Liver (tissue), 3 donors: Measurements from ENCODE around the gene JAKMIP2.

Source experiments
- ATF3 ChIP-seq: IDR thresholded peaks from 2 replicates; pipeline ENCODE4 v1.6.1; 2016; ENCODE audit warnings: antibody characterized with exemption
- CTCF ChIP-seq: fragments of 150-350 bp; IDR thresholded peaks from 2 replicates; pipeline ENCODE4 v1.5.1; 2017; ENCODE audit warnings: improper control_type of control experiment, low read depth, low read length; ENCODE audit not compliant: missing input control
- GABPA ChIP-seq, 2 donors: IDR thresholded peaks in 1 of 2; conservative IDR thresholded peaks in 1 of 2; 2 replicates each; pipeline ENCODE4 v1.6.1; 2016; ENCODE audit warnings: antibody characterized with exemption in 2 of 2, mild to moderate bottlenecking in 1 of 2, moderate library complexity in 1 of 2
- JUND ChIP-seq, 2 donors: IDR thresholded peaks; 2 replicates each; pipeline ENCODE4 v1.6.1; 2016; ENCODE audit warnings: antibody characterized with exemption in 2 of 2
- MAX ChIP-seq: IDR thresholded peaks from 2 replicates; pipeline ENCODE4 v1.6.1; 2016; ENCODE audit warnings: antibody characterized with exemption
- RAD21 ChIP-seq, 2 donors: IDR thresholded peaks; 2 replicates each; pipeline ENCODE4 v1.6.1; 2016; ENCODE audit warnings: antibody characterized with exemption in 2 of 2, mild to moderate bottlenecking in 2 of 2
- REST ChIP-seq: IDR thresholded peaks from 2 replicates; pipeline ENCODE4 v1.6.1; 2016; ENCODE audit warnings: antibody characterized with exemption, mild to moderate bottlenecking
- RXRA ChIP-seq, 2 donors: IDR thresholded peaks; 2 replicates each; pipeline ENCODE4 v1.6.1; 2017 to 2018; ENCODE audit warnings: antibody characterized with exemption in 2 of 2, mild to moderate bottlenecking in 1 of 2
- SP1 ChIP-seq: IDR thresholded peaks from 2 replicates; pipeline ENCODE4 v1.6.1; 2018; ENCODE audit warnings: antibody characterized with exemption, mild to moderate bottlenecking
- TAF1 ChIP-seq: conservative IDR thresholded peaks from 2 replicates; pipeline ENCODE4 v1.6.1; 2016; ENCODE audit warnings: antibody characterized with exemption, mild to moderate bottlenecking
- YY1 ChIP-seq: IDR thresholded peaks from 2 replicates; pipeline ENCODE4 v1.6.1; 2016; ENCODE audit warnings: antibody characterized with exemption, mild to moderate bottlenecking
- ZBTB33 ChIP-seq: IDR thresholded peaks from 2 replicates; pipeline ENCODE4 v1.6.1; 2016; ENCODE audit warnings: antibody characterized with exemption
- donor health status: healthy.
- donor health status: healthy.

GRCh38 chr5:147610798-147611197 is 171.7 kb downstream of the JAKMIP2 start:
- TF ChIP-seq CTCF, result no peak
- TF ChIP-seq RXRA (IDR thresholded peaks at IDR 0.05), result no peak
- no peak for TF ChIP-seq YY1
- no peak for TF ChIP-seq TAF1
- no peak for TF ChIP-seq ZBTB33
- no peak for TF ChIP-seq MAX
- TF ChIP-seq RAD21 (IDR thresholded peaks at IDR 0.05), result no peak
- TF ChIP-seq SP1, result no peak
- TF ChIP-seq GABPA (IDR thresholded peaks at IDR 0.05 in 1 of 2, conservative IDR thresholded peaks at IDR 0.05 in 1 of 2), result no peak
- no peak for TF ChIP-seq JUND (IDR thresholded peaks at IDR 0.05)
- TF ChIP-seq ATF3, result no peak
- TF ChIP-seq REST, result no peak
